Measurements from ENCODE around the gene TNIP1.
A peak's percentile ranks its signal among the peaks of the same experiment; 100 is the strongest.

The TNIP1 gene

DNA sequence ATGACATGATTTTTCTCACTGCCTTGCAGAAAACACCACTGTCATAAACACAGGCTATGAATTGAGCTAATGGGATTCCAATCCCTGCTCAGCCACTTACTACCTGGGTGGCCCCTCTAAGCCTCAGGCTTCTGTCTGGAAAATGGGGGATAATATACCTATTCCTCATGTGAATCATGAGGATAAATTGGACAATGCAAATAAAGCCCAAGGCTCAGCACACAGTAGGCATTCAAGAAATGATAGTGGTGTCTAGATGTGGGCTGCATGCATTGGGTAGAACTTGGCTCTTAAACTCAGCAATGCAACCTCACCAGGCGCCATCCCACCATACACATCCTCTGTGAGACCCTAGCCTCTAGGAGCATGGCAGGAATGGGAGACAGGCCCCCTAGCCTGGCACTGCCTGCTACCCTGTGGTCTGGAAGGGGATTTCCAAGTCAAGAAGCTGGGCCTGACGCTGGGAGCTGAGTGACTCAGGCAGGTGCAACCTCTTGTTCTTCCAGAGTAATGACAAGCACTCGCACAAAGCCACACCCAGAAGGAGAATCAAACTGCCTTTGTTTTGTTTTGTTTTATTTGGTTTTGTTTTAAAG is 2.3 kb upstream of the TNIP1 start:
- peak; percentile 68 for DNase-seq (ENCODE audit: low read depth)

GRCh38 chr5:151082282-151082902 is 1.6 kb upstream of the TNIP1 start:
- no peak for DNase-seq (ENCODE audit: low read depth)

GRCh38 chr5:151081431-151082281 is 822 bp upstream of the TNIP1 start:
- no peak for DNase-seq (ENCODE audit: low read depth)

DNA sequence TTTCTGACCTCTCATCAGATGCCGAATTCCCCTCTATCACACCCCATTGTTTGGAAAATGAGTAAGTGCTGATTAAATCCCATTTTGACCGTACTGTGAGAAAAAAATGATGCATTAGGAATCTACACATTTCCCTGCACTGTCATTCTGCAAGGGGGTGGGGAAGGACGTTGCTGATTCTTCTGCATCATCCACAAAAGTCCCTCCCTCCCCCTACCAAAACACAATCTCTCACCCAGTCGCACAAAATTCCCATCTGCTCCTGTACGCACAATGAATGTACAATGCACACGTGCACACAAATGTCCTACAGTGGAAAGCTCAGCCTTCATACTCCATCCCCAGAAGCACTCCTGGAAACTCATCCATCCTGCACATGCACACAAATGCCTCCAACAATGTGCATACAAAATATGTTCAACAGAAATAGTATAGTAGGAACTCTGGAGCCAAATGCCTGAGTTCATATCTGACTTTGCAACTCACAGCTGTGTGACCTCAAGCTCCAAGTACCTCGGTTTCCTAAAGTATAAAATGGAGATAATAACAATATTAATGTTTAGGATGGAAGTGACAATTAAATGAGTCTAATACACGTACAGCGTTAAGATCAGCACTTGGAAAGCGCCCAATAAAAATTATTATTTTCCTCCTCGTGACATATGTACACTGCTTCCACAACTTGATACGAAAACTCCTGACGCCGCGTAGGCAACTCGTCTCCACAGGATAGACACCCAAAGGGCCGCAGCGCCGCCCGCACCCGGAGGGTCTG is 809 bp downstream of the TNIP1 start:
- no peak for DNase-seq (ENCODE audit: low read depth)

- DNase-seq (ENCODE audit: low read depth), result peak; percentile 40
Measured at GRCh38 chr5:151078490-151079262, 2.2 kb downstream of the TNIP1 start.

- DNase-seq (ENCODE audit: low read depth), result no peak
Measured at GRCh38 chr5:151077967-151078366, 2.9 kb downstream of the TNIP1 start.

GRCh38 chr5:151077419-151077818 is 3.4 kb downstream of the TNIP1 start:
- DNase-seq (ENCODE audit: low read depth), result no peak

- DNase-seq (ENCODE audit: low read depth), result no peak
Measured at GRCh38 chr5:151076616-151077015, 4.2 kb downstream of the TNIP1 start.

DNA sequence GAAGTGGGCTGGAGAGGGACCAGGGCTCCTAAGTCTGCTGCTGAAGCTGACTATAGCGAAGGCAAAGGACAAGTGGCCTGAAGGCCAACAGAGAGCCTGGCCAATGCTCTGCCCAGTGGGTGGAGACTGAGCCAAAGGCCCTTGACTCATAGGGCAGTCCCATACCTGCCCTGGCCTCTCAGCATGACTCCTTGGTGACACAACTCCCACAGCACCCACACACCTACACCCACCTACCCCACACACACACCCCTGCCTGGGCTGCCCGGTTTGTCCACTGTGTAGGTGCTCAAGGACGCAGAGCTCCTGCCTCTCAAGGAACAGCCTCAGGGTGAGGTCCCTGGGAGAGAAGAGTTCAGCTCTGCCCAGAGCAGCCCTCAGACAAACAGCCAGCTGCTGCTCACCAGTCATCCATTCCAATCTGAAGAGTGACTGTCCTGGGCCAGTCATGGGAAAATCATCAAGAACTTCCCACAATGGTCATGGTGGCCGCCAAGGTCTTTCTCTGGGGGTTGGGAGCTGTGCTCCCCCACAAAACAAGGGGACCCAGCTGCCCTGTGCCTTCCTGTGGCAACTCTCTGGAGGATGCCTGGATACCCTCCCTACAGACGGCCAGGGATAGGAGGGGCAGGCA is 5.0 kb downstream of the TNIP1 start:
- DNase-seq (ENCODE audit: low read depth), result no peak

DNA sequence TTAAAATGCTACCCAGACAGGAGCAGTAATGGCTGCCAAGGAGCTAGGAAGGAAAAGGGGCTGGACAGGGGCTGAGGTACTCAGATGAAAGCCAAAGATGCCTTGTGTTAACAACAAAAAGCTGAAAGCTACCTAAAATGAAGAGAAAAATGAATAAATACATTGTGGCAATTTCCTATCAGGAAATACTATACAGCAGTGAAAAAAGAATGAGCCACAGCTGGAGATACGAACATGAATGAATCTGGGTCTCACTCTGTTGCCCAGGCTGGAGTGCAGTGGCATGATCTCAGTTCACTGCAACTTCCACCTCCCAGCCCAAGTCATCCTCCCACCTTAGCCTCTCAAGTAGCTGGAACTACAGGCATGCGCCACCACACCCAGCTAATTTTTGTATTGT is 6.3 kb downstream of the TNIP1 start:
- DNase-seq (ENCODE audit: low read depth), result no peak

DNA sequence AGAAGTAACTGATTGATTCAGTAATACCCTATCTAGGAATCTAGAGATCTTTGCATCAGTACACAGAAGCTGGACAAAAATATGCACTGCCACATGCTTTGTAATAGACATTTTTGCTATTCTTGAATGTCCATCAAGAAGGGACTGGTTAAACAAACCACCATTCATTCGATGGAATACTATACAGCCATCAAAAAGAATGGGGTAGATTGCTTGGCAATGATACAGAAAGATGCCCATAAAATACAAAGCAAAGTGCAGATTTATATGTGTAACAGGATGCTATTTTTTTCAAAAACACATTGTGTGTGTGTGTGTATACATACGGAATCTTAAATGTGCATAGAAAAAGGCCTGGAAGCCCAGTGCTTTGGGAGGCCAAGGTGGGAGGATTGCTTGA is 7.6 kb downstream of the TNIP1 start:
- DNase-seq (ENCODE audit: low read depth), result no peak

- no peak for DNase-seq (ENCODE audit: low read depth)
Measured at GRCh38 chr5:151072630-151073025, 8.2 kb downstream of the TNIP1 start.

DNA sequence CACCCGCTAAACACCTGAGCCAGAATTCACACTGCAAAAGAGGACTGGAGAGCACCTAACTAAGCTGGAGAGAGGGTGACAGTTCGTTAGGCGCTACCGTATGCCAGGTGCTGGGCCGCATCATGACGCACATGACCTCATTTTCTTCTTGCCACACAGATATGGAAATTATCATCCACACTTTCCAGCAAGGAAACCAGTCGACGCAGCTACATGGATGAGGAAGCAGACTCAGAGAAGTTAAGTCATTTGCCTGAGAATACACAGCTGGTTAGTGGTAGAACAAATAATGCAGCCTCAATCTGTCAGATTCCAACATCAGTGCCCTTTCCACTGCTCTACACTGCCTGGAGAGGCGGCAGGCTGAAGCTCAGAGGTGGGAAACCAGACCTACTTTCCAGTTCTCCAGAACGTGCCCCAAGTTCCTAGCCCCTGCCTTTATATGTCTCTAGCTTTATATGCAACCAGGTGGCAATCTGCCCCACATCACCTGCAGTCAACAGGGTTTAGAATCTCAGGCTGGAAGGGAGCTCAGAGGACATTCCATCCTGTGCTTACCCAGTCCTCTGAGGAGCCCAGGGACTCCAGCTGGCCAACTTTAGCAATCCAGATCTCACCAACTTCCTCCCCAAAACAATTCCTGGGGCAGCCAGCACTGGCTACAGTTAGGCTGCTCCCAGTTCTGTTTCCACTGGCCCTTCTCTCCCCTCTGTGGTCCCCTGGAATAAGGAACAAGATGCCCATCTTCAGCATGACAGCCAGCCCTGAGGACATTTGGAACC is 8.8 kb downstream of the TNIP1 start:
- no peak for DNase-seq (ENCODE audit: low read depth)

DNA sequence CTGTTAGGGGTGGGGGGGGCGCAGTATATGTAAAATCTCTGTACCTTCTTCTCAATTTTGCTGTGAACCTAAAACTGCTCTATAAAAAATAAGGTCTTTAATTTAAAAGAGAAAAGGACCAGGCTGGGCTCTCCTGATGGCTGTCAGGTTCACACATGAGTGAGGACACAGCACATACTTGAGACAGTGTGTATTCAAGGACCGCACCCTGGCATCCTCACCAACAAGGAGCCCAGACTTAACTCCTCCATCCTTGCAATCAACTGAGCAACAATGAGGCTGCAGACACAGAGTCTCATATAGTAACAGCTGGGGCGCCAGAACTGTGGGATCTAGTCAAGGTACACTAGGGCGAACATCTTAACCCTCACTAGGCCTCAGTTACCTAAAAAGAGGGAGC is 9.8 kb downstream of the TNIP1 start:
- DNase-seq (ENCODE audit: low read depth), result no peak

GRCh38 chr5:151070449-151070848 is 10.4 kb downstream of the TNIP1 start:
- DNase-seq (ENCODE audit: low read depth), result no peak

GRCh38 chr5:151068433-151069197 is 12.2 kb downstream of the TNIP1 start:
- DNase-seq (ENCODE audit: low read depth), result no peak

- no peak for DNase-seq (ENCODE audit: low read depth)
Measured at GRCh38 chr5:151067632-151068432, 13.0 kb downstream of the TNIP1 start.

GRCh38 chr5:151066920-151067319 is 13.9 kb downstream of the TNIP1 start:
- DNase-seq (ENCODE audit: low read depth), result no peak

DNA sequence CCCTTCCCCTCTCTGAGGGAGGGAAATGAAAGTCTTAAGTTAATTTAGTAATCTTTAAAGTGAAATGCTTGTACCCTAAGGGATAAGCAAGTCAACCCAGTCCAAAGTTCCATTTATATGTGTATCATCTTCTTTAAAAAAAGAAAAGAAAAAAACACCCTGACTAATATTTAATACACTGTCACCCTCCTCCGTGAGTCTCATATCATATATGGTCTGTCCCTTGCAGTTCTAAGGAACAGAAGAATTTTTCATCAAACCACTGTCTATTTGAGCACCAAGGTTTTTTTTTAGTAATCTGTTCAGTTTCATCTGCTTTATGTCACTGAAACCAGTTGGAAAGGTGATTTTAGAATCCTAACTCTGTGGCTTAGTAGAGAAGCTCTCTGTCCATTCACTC is 15.2 kb downstream of the TNIP1 start:
- DNase-seq (ENCODE audit: low read depth), result no peak
